Stimulated activated CD4-positive, alpha-beta T cell treated with anti-CD3 and anti-CD28 coated beads, TNF-alpha, amount 100 ng/mL, for 48 hours (primary cell): Measurements from ENCODE around the gene ABCA4.

Source experiments
- DNase-seq, 3 donors: peaks; one replicate each; pipeline ENCODE4 v3.0.0-alpha.2; 2020; ENCODE audit warnings: low read depth in 3 of 3

Gene ABCA4

GRCh38 chr1:94122201-94122970 is 1.4 kb upstream of the ABCA4 start:
- no peak for DNase-seq

- no peak for DNase-seq
Observed at GRCh38 chr1:94121411-94121821, 468 bp upstream of the ABCA4 start.

GRCh38 chr1:94120570-94120901 is 412 bp downstream of the ABCA4 start:
- DNase-seq = no peak

- DNase-seq = no peak
Observed at GRCh38 chr1:94119796-94120569, 965 bp downstream of the ABCA4 start.

GRCh38 chr1:94119306-94119705 is 1.6 kb downstream of the ABCA4 start:
- DNase-seq = no peak

- no peak for DNase-seq
Observed at GRCh38 chr1:94118471-94118870, 2.5 kb downstream of the ABCA4 start.

- no peak for DNase-seq
Observed at GRCh38 chr1:94118013-94118412, 2.9 kb downstream of the ABCA4 start.

GRCh38 chr1:94117259-94117851 is 3.6 kb downstream of the ABCA4 start:
- DNase-seq = no peak

- no peak for DNase-seq
Observed at GRCh38 chr1:94115900-94116436, 5.0 kb downstream of the ABCA4 start.

- DNase-seq = no peak
Observed at GRCh38 chr1:94115254-94115899, 5.6 kb downstream of the ABCA4 start.

- DNase-seq = no peak
Observed at GRCh38 chr1:94113589-94114226, 7.2 kb downstream of the ABCA4 start.

GRCh38 chr1:94111879-94112278 is 9.1 kb downstream of the ABCA4 start:
- DNase-seq = no peak

- no peak for DNase-seq
Observed at GRCh38 chr1:94110946-94111740, 9.8 kb downstream of the ABCA4 start.

- DNase-seq = no peak
Observed at GRCh38 chr1:94110021-94110761, 10.8 kb downstream of the ABCA4 start.

- DNase-seq = no peak
Observed at GRCh38 chr1:94109478-94109877, 11.5 kb downstream of the ABCA4 start.

GRCh38 chr1:94107141-94107540 is 13.8 kb downstream of the ABCA4 start:
- no peak for DNase-seq

- DNase-seq = no peak
Observed at GRCh38 chr1:94106716-94107115, 14.2 kb downstream of the ABCA4 start.

- no peak for DNase-seq
Observed at GRCh38 chr1:94105957-94106529, 14.9 kb downstream of the ABCA4 start.

- no peak for DNase-seq
Observed at GRCh38 chr1:94105581-94105952, 15.4 kb downstream of the ABCA4 start.
